Stimulated activated CD4-positive, alpha-beta T cell treated with anti-CD3 and anti-CD28 coated beads, Interleukin-12 subunit alpha, Interleukin-12 subunit beta, amount 100 ng/mL, for 48 hours (primary cell): ENCODE data around the gene ATP6V0B.

Source experiments
- DNase-seq, 3 donors: peaks; one replicate each; pipeline ENCODE4 v3.0.0-alpha.2; 2020; ENCODE audit warnings: low read depth in 2 of 3, low spot score in 1 of 3

The ATP6V0B gene

GRCh38 chr1:43974443-43975248 is at the start of gene ATP6V0B:
Gene ATP6V0B (plus strand): TSS chr1:43974960. CDS start chr1:43975041, 81 bp downstream.
- DNase-seq: peak; percentile 89 to 97 (median 97)

- no peak for DNase-seq
These were observed 48.9 kb upstream of the ATP6V0B start for GRCh38 chr1:43925846-43926245.

- DNase-seq: no peak
These were observed 44.4 kb upstream of the ATP6V0B start for GRCh38 chr1:43930168-43930948.

- DNase-seq: no peak
These were observed 43.8 kb upstream of the ATP6V0B start for GRCh38 chr1:43930949-43931275.

- DNase-seq: no peak
These were observed 42.8 kb upstream of the ATP6V0B start for GRCh38 chr1:43931711-43932660.

- no peak for DNase-seq
These were observed 41.9 kb upstream of the ATP6V0B start for GRCh38 chr1:43932786-43933385.

GRCh38 chr1:43933386-43934100 is 41.2 kb upstream of the ATP6V0B start, which contains the start of gene ARTN:
Gene ARTN (plus strand): TSS chr1:43933801. CDS start chr1:43935657, 1,856 bp downstream.
- DNase-seq: no peak

- DNase-seq: peak in 2 of 3 donors; percentile 43 to 53
These were observed 40.4 kb upstream of the ATP6V0B start for GRCh38 chr1:43934101-43934985.

- no peak for DNase-seq
These were observed 39.8 kb upstream of the ATP6V0B start for GRCh38 chr1:43934986-43935324.

- DNase-seq: no peak
These were observed 38.9 kb upstream of the ATP6V0B start for GRCh38 chr1:43935711-43936427.

- DNase-seq: no peak
These were observed 38.2 kb upstream of the ATP6V0B start for GRCh38 chr1:43936431-43937151.

GRCh38 chr1:43937179-43937865 is 37.4 kb upstream of the ATP6V0B start:
- DNase-seq: no peak

- no peak for DNase-seq
These were observed 36.4 kb upstream of the ATP6V0B start for GRCh38 chr1:43938383-43938782.

- no peak for DNase-seq
These were observed 35.7 kb upstream of the ATP6V0B start for GRCh38 chr1:43938892-43939587.

GRCh38 chr1:43942411-43942810 is 32.3 kb upstream of the ATP6V0B start:
- DNase-seq: no peak

- no peak for DNase-seq
These were observed 29.9 kb upstream of the ATP6V0B start for GRCh38 chr1:43944860-43945259.
